IMR-90 (cell line): ENCODE measurements around the gene FAXC. TPM values are rescaled to one million over a fixed set of nuclear protein-coding genes. Genes with fewer than 3 reads are reported as not detected.

Source experiments
- ATAC-seq: fragments of 200-7000 bp; cut with Tn5 transposase; 2 replicates; pipeline ENCODE4 v1.9.1; 2020; ENCODE audit warnings: low read depth, mild to moderate bottlenecking, moderate library complexity
- BruUV-seq: library from RNA; stranded (reverse); fragments of 400-500 nt; replicated peaks from 2 replicates; lab custom pipeline; 2021; lab: Mats Ljungman, UMichigan
- CTCF ChIA-PET: fragments of 300-600 bp; formaldehyde crosslinking; extraction: SDS; loops from one replicate; lab custom pipeline; 2021; ENCODE audit warnings: antibody characterized with exemption; lab: Yijun Ruan, JAX
- POLR2A ChIA-PET: fragments of 300-600 bp; sonication (Branson Sonifier 250); formaldehyde crosslinking; loops from one replicate; lab custom pipeline; 2022; ENCODE audit warnings: antibody characterized with exemption; ENCODE audit not compliant: unreplicated experiment; lab: Charles Lee
- DNase-seq: peaks from one replicate; pipeline ENCODE4 v3.0.0; 2013
- H2AFZ ChIP-seq: replicated peaks from 2 replicates; pipeline ENCODE3; 2013; ENCODE audit warnings: low read length, mild to moderate bottlenecking; ENCODE audit not compliant: poor library complexity
- H2AK5ac ChIP-seq: 2 replicates; pipeline ENCODE4 v1.6.1; 2013; ENCODE audit warnings: low read depth, low read length, inconsistent platforms
- H2AK9ac ChIP-seq: replicated peaks from 2 replicates; pipeline ENCODE3; 2013; ENCODE audit warnings: mild to moderate bottlenecking, low read depth, low read length, moderate library complexity; ENCODE audit not compliant: poor library complexity
- H2BK120ac ChIP-seq: 2 replicates; pipeline ENCODE4 v1.6.1; 2013; ENCODE audit warnings: low read depth, low read length, inconsistent platforms
- H2BK15ac ChIP-seq: 3 replicates; pipeline ENCODE4 v1.6.1; 2013; ENCODE audit warnings: low read depth, low read length, inconsistent platforms
- H2BK20ac ChIP-seq: 2 replicates; pipeline ENCODE4 v1.6.1; 2013; ENCODE audit warnings: low read depth, mild to moderate bottlenecking, inconsistent platforms, low read length, moderate library complexity
- H2BK5ac ChIP-seq: 2 replicates; pipeline ENCODE4 v1.6.1; 2013; ENCODE audit warnings: mild to moderate bottlenecking, low read depth, low read length, inconsistent platforms; ENCODE audit not compliant: poor library complexity, severe bottlenecking
- H3K14ac ChIP-seq: replicated peaks from 2 replicates; pipeline ENCODE4 v1.6.1; 2013; ENCODE audit warnings: low read depth, low read length, inconsistent platforms
- H3K18ac ChIP-seq: 2 replicates; pipeline ENCODE4 v1.6.1; 2013; ENCODE audit warnings: low read depth, low read length, control low read depth
- H3K23ac ChIP-seq: 2 replicates; pipeline ENCODE4 v1.6.1; 2013; ENCODE audit warnings: low read depth, low read length, inconsistent platforms
- H3K27ac ChIP-seq: 2 replicates; pipeline ENCODE4 v1.5.1; 2013; ENCODE audit warnings: mild to moderate bottlenecking, control low read depth, low read length; ENCODE audit not compliant: insufficient read depth
- H3K27me3 ChIP-seq: 2 replicates; pipeline ENCODE4 v1.6.1; 2013; ENCODE audit warnings: low read length; ENCODE audit not compliant: control insufficient read depth, insufficient read depth
- H3K36me3 ChIP-seq: 2 replicates; pipeline ENCODE4 v1.6.1; 2013; ENCODE audit warnings: low read length, mixed read lengths; ENCODE audit not compliant: control insufficient read depth, insufficient read depth
- H3K4ac ChIP-seq: 2 replicates; pipeline ENCODE4 v1.6.1; 2013; ENCODE audit warnings: low read depth, low read length, inconsistent platforms
- H3K4me1 ChIP-seq: 2 replicates; pipeline ENCODE4 v1.6.1; 2013; ENCODE audit warnings: low read length, mixed read lengths; ENCODE audit not compliant: control insufficient read depth, insufficient read depth
- H3K4me2 ChIP-seq: 2 replicates; pipeline ENCODE4 v1.6.1; 2013; ENCODE audit warnings: low read depth, mild to moderate bottlenecking, control low read depth, low read length, moderate library complexity
- H3K4me3 ChIP-seq: 2 replicates; pipeline ENCODE4 v1.5.1; 2013; ENCODE audit warnings: low read depth, mild to moderate bottlenecking, control low read depth, low read length, moderate library complexity; ENCODE audit not compliant: insufficient read depth
- H3K56ac ChIP-seq: 2 replicates; pipeline ENCODE4 v1.6.1; 2013; ENCODE audit warnings: low read length, inconsistent platforms; ENCODE audit not compliant: insufficient read depth; ENCODE audit errors: extremely low read depth
- H3K79me1 ChIP-seq, 2 experiments: 2 replicates each; pipeline ENCODE4 v1.6.1; 2013; ENCODE audit warnings: low read length in 2 of 2, inconsistent platforms in 1 of 2, low read depth in 1 of 2
- H3K9ac ChIP-seq: 2 replicates; pipeline ENCODE4 v1.6.1; 2013; ENCODE audit warnings: low read depth, low read length, control low read depth
- H3K9me1 ChIP-seq: 2 replicates; pipeline ENCODE4 v1.6.1; 2013; ENCODE audit warnings: low read length, inconsistent platforms; ENCODE audit not compliant: insufficient read depth
- H3K9me3 ChIP-seq: 2 replicates; pipeline ENCODE4 v1.6.1; 2013; ENCODE audit warnings: low read length; ENCODE audit not compliant: control insufficient read depth, insufficient read depth
- H4K20me1 ChIP-seq: 2 replicates; pipeline ENCODE4 v1.6.1; 2013; ENCODE audit warnings: low read length, inconsistent platforms; ENCODE audit not compliant: insufficient read depth
- H4K5ac ChIP-seq: 2 replicates; pipeline ENCODE4 v1.6.1; 2013; ENCODE audit warnings: mild to moderate bottlenecking, low read depth, low read length, control low read depth
- H4K8ac ChIP-seq, 2 experiments: 2 replicates each; pipeline ENCODE4 v1.6.1; 2013; ENCODE audit warnings: low read depth in 2 of 2, low read length in 2 of 2, control low read depth in 1 of 2, inconsistent platforms in 1 of 2
- H4K91ac ChIP-seq: 2 replicates; pipeline ENCODE4 v1.6.1; 2013; ENCODE audit warnings: low read depth, low read length, inconsistent platforms; ENCODE audit not compliant: insufficient read depth
- FOS ChIP-seq: fragments of 150-350 bp; IDR thresholded peaks from 2 replicates; pipeline ENCODE4 v1.6.1; 2016; ENCODE audit warnings: low read depth, low read length
- MXI1 ChIP-seq: IDR thresholded peaks from 2 replicates; pipeline ENCODE4 v1.6.1; 2012; ENCODE audit warnings: low read depth, mild to moderate bottlenecking, low read length, moderate library complexity, borderline replicate concordance
- SMC3 ChIP-seq: fragments of 150-350 bp; IDR thresholded peaks from 2 replicates; pipeline ENCODE4 v1.6.1; 2016; ENCODE audit warnings: low read depth, mild to moderate bottlenecking, antibody characterized with exemption, low read length, moderate library complexity
- WGBS, 2 experiments: methylation state at CpG; one replicate each; pipeline versions ENCODE4 v1.1.5 to v1.1.7; 2013; ENCODE audit warnings: missing lambda C conversion rate in 2 of 2; ENCODE audit not compliant: insufficient read length in 1 of 2; ENCODE audit errors: extremely low coverage in 2 of 2; 5-methylcytosine and 5-hydroxymethylcytosine counted together
- dilution Hi-C: fragments of 300-500 bp; cut with HindIII; formaldehyde crosslinking; loops from one replicate; pipeline ENCODE4 v1.14.3; 2018; ENCODE audit warnings: low sequenced_read_pairs; ENCODE audit not compliant: unreplicated experiment
- in situ Hi-C: fragments of 300-500 bp; cut with MboI; formaldehyde crosslinking; loops from 3 replicates; pipeline ENCODE4 v1.14.3; 2019; ENCODE audit warnings: low sequenced_read_pairs, inconsistent platforms, mixed read lengths
- intact Hi-C: fragments of 100-400 bp; cut with micrococcal nuclease; formaldehyde crosslinking; loops from 2 replicates; pipeline ENCODE4 v1.10.0; 2022
- polyA plus RNA-seq, 3 experiments: library from polyadenylated mRNA; depleted of rRNA; stranded (reverse); fragments of >200 nt; gene quantifications; 2 replicates each; pipeline ENCODE4 v1.2.3, GENCODE V29; 2012; ENCODE audit warnings: low replicate concordance in 1 of 3
- total RNA-seq: library from RNA; depleted of rRNA; stranded (reverse); fragments of >200 nt; gene quantifications from 2 replicates; pipeline ENCODE4 v1.2.3, GENCODE V29; 2012
- TF ChIP-seq, protein P1 (sequence below): fragments of 150-350 bp; IDR thresholded peaks from 2 replicates; pipeline ENCODE4 v1.6.1; 2017; ENCODE audit warnings: mild to moderate bottlenecking, antibody characterized with exemption, low read length, low read depth
- TF ChIP-seq, protein P2 (sequence below): fragments of 150-350 bp; IDR thresholded peaks from 2 replicates; pipeline ENCODE4 v1.6.1; 2016; ENCODE audit warnings: low read depth, mild to moderate bottlenecking, low read length, moderate library complexity, borderline replicate concordance

Gene FAXC
- total and polyA plus RNA-seq, 2 of the 4 experiments (the other 2 are of a cell fraction), result 1.1 to 2.7 TPM

DNA sequence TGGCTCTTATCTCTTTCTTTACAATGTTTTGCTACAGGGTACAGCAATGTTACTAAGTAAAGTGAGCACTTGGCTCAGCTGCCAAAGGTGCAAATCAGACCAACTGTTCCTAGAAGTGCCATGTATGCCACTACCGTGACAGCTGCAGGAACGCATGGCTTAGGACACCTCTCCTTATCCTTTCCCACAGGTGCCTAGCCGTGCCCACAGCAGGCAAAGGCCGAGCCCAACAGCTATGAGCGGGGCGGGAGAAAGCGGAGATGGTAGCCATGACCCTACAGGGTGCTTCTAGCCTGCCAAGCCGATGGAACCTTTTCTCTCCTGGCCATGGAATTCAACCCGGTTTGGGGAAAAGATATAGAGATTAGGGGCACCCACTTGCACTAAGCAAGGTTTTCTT lies 97.1 kb downstream of the FAXC start:
- H3K23ac ChIP-seq, result no peak overlapping the region
- no peak overlapping the region for H2AK5ac ChIP-seq
- H3K9me1 ChIP-seq, result no peaks in the 10 kb centered on the region
- no peak overlapping the region for H2BK15ac ChIP-seq
- H3K9me3 ChIP-seq, result no peaks in the 10 kb centered on the region
- dilution Hi-C loops (no loop called here), intact Hi-C loops (no loop called here), in situ Hi-C loops (no loop called here)
- no peak overlapping the region for H2BK20ac ChIP-seq
- H3K27me3 ChIP-seq, result no peaks in the 10 kb centered on the region
- DNase-seq (no peak), ATAC-seq (no peak)
- H4K8ac ChIP-seq, result no peak overlapping the region
- H3K4me1 ChIP-seq, result no peaks in the 10 kb centered on the region
- no peak overlapping the region for H3K4me3 ChIP-seq
- no CpG with 5 or more reads among the region's 9 CpGs for WGBS, 2 experiments
- TF ChIP-seq SMC3 (no peak), MXI1 (no peak), FOS (no peak)
- TF ChIP-seq, protein P1, sequence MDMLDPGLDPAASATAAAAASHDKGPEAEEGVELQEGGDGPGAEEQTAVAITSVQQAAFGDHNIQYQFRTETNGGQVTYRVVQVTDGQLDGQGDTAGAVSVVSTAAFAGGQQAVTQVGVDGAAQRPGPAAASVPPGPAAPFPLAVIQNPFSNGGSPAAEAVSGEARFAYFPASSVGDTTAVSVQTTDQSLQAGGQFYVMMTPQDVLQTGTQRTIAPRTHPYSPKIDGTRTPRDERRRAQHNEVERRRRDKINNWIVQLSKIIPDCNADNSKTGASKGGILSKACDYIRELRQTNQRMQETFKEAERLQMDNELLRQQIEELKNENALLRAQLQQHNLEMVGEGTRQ, result no peak
- TF ChIP-seq, protein P2, sequence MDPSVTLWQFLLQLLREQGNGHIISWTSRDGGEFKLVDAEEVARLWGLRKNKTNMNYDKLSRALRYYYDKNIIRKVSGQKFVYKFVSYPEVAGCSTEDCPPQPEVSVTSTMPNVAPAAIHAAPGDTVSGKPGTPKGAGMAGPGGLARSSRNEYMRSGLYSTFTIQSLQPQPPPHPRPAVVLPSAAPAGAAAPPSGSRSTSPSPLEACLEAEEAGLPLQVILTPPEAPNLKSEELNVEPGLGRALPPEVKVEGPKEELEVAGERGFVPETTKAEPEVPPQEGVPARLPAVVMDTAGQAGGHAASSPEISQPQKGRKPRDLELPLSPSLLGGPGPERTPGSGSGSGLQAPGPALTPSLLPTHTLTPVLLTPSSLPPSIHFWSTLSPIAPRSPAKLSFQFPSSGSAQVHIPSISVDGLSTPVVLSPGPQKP, result no peak
- no peak overlapping the region for H3K4me2 ChIP-seq
- H4K5ac ChIP-seq, result no peak overlapping the region
- no peak overlapping the region for H4K91ac ChIP-seq
- H4K20me1 ChIP-seq, result no peaks in the 10 kb centered on the region
- BruUV-seq, result no TSS peak
- H3K18ac ChIP-seq, result no peak overlapping the region
- H2BK5ac ChIP-seq, result no peak overlapping the region
- no peaks in the 10 kb centered on the region for H3K79me1 ChIP-seq
- no peak overlapping the region for H2AK9ac ChIP-seq
- no peaks in the 10 kb centered on the region for H3K36me3 ChIP-seq
- no peak overlapping the region for H2BK120ac ChIP-seq
- no peak overlapping the region for H2AFZ ChIP-seq
- POLR2A ChIA-PET, result no interaction called here
- no peak overlapping the region for H3K4ac ChIP-seq
- H3K14ac ChIP-seq, result no peak overlapping the region
- H3K56ac ChIP-seq, result no peak overlapping the region
- CTCF ChIA-PET, result no interaction called here
- H3K9ac ChIP-seq, result no peak overlapping the region
- no peak overlapping the region for H3K27ac ChIP-seq
